Stimulated activated CD8-positive, alpha-beta memory T cell treated with anti-CD3 and anti-CD28 coated beads, Interleukin-12 subunit alpha, Interleukin-12 subunit beta, amount 100 ng/mL, for 4 hours (primary cell): ENCODE results near the gene ZFHX3.

Source experiments
- DNase-seq: peaks from one replicate; pipeline ENCODE4 v3.0.0-alpha.2; 2020; ENCODE audit warnings: low read depth

ZFHX3 gene

GRCh38 chr16:72824027-72824426, 223.9 kb downstream of the ZFHX3 start:
- no peak for DNase-seq

- no peak for DNase-seq
Observed at GRCh38 chr16:72821185-72821950, 226.6 kb downstream of the ZFHX3 start.

DNA sequence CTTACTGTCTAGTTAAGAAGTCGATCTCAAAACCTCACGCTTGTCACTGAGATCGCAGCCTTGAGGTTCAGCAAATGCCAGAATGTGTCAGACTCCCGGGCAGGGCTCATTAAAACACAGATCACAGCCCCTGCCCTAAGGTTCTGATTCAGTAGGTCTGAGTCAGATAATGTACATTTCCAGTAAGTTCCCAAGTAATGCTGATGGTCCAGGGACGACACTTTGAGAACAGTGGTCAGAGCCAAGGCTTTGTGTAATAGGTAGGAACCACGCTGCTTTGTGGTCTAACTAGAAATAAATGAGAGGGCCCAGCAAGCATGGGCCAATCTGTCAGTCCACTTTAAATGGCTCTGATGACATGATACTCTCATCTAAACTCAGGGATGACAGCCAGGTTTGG, 228.6 kb downstream of the ZFHX3 start:
- no peak for DNase-seq

- no peak for DNase-seq
Observed at GRCh38 chr16:72818236-72818845, 229.6 kb downstream of the ZFHX3 start.

DNA sequence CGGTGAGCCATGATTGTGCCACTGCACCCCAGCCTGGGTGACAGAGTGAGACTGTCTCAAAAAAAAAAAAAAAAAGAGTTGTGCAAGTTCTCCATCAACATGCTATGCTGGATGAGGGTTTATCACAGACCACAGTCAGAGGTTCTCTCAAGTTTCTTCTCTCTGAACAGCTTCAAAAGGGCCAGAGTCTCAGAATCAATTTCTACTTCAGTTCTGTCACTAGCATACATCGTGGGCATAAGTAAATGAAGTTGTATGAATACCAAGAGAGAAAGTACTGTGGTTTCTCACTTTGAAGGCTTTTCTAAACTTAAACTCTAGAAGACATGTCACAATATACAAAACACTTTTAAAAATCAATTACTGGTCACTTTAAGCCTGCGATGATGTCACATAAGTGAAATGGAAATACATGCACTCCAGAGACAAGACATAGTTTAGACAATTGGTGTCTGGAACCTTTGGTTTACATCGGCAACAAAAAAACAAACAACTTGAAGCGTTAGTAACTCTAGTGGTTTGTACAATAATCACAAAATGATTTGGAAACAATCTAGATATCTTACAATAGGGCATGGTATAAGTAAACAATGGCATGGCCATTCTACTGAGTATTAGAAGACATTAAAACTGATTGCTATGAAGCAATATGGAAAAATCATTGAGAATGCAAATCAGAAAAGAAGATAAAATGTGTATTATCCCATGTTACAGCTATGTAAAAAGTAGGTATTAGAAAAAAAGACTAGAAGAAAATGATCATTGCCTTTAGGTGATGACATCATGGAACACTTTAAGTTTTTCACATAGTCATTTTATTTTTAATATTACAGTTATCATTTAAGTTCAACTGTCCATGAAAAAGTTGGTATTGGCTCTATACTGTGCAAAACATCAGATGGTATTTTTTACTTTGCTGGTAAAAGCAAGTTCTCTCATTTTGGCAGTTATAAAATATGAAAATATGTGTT, 232.3 kb downstream of the ZFHX3 start:
- DNase-seq = no peak

DNA sequence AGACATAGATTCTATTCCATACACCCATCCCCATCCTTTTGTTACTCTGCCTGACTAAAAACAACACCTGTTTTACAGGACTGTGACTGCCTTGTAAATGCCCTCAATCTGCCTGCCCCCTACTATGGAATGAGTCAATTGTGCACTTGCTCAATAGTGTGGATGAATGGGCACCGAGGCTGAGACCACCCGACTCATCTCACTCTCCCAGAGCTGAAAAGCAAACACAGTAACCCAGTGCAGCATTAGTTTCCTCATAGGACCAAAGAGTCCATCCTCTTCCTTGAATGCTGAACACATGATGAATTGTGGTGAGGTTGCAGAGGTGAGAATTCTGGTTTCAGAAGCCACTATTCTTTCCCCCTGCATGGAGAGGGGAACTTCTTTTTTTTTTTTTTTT, 233.7 kb downstream of the ZFHX3 start:
- no peak for DNase-seq

DNA sequence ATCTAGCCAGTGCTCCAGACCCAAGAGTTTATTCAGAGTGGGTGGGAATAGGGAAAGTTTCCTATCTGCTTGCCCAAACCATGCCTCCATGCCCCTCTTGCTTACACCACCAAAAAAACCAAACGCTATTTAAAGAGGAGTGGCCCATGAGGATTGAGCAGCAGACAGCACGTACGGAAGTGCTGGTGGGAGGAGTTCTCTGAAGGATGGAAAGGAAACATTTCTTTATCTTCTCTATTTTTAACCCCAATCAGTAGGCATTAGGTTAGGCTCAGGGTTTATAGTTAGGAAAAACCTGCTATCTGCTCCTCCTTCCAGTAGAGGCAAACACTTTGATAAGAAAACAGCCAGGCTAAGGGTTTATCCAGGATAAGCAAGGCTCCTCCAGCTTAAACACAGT, 235.3 kb downstream of the ZFHX3 start:
- DNase-seq = no peak

DNA sequence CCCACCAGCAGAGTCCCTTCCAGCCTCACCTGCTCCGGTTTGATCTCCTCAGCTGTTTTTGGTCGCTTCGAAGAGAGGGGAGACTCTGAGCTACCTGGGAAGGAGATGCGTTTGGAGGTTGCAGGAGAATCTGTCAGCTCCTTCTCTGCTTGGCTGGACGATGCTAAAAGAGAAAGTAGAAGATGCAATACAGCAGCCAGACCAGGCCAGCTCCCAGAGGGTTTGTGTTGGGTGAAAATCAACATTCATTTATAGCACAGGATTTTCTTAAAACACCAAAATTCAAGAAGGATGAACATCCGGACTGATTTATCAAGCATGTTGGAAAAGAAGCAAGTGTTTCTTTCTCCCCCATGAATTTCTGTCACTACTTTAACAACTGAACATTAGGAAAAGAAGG, 236.1 kb downstream of the ZFHX3 start:
- no peak for DNase-seq

GRCh38 chr16:72811188-72811720, 236.7 kb downstream of the ZFHX3 start:
- no peak for DNase-seq

GRCh38 chr16:72810480-72810879, 237.4 kb downstream of the ZFHX3 start:
- DNase-seq = no peak

- DNase-seq = no peak
Observed at GRCh38 chr16:72809446-72809845, 238.5 kb downstream of the ZFHX3 start.

GRCh38 chr16:72808754-72809153, 239.2 kb downstream of the ZFHX3 start:
- DNase-seq = no peak

GRCh38 chr16:72807245-72807644, 240.7 kb downstream of the ZFHX3 start:
- no peak for DNase-seq

DNA sequence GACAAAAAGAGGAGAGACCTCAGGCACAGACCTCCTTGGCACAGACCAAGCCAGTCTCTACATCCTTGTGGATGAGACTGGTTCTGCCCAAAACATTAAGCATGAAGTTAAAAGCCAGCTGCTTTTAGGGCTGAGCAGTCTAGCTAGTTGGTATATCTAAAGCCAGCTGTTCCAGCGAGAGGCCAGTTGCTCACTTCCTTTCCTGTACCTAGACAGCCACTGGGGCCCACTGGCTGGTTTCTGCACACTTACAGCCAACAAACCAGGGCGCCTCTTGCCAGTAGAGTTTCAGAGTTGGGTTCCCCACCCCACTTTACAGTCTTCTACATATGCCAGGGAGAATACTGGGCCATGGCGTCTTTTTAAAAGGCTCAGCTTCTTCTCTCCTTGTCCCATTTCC, 242.4 kb downstream of the ZFHX3 start:
- no peak for DNase-seq

GRCh38 chr16:72800524-72801161, 247.3 kb downstream of the ZFHX3 start:
- DNase-seq = no peak

- no peak for DNase-seq
Observed at GRCh38 chr16:72798264-72798663, 249.7 kb downstream of the ZFHX3 start.

GRCh38 chr16:72797621-72798020, 250.3 kb downstream of the ZFHX3 start:
- DNase-seq = no peak

GRCh38 chr16:72796222-72796621, 251.7 kb downstream of the ZFHX3 start:
- no peak for DNase-seq

- no peak for DNase-seq
Observed at GRCh38 chr16:72794986-72795385, 252.9 kb downstream of the ZFHX3 start.

DNA sequence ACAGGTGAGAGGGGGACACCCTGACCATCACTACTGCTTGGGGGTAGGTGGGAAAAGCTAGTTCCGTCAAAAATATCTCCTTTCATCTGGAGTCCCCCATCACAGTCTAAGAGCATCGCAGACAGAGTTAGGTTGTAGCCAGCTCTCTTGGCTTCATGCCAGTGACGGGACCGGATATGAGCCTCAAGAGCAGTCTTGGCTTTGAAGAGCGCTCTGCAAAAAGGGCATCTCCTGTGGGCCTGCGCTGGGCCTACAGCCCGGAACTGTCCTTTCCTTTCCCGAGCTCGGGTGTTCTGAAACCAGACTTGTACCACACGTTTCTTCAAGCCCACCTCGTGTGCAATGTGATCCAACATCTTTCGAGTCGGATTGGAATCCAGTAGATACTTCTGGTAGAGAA, 253.6 kb downstream of the ZFHX3 start:
- DNase-seq = no peak

- DNase-seq = no peak
Observed at GRCh38 chr16:72793716-72794115, 254.2 kb downstream of the ZFHX3 start.

GRCh38 chr16:72793017-72793416, 254.9 kb downstream of the ZFHX3 start:
- no peak for DNase-seq
